Measurements from ENCODE around the gene CCDC93. TPM values are rescaled to one million over a fixed set of nuclear protein-coding genes. Genes with fewer than 3 reads are reported as not detected.

The CCDC93 gene
- polyA plus RNA-seq, 1 donor from 2014 or later = 98.4 TPM

DNA sequence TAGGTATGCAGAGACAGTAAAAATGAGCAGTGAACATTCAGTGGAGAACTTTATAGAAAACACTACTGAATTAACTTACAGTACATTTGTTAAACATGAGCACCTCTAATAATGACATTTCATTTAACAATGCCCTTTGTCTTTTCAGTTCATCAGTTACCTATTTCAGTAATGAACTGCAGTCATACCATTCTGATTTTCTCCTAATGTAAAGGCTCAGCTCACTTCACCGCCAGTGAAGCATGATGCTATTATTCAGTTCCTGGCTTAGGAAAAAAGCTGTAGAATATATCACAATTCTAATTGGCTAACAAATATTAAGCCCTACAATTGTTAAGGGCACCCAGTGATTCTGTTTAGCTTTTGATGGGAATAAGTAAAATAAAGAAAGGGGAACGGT is 37.1 kb upstream of the CCDC93 start:
- Histone ChIP-seq H3K4me2 (ENCODE audit: low read length) (no peak overlapping the region), H3K36me3 (ENCODE audit: insufficient read depth, low read length) (no peaks in the 10 kb centered on the region), H4K20me1 (ENCODE audit: insufficient read depth) (no peaks in the 10 kb centered on the region), H3K9ac (ENCODE audit: low read length) (peak overlapping the region; percentile 46), H3K9me2 (ENCODE audit: insufficient read depth, low read length) (no peaks in the 10 kb centered on the region), H3K79me2 (replicated peaks; ENCODE audit: insufficient read depth, low read length) (no peaks in the 10 kb centered on the region), H3F3A (ENCODE audit: insufficient read depth, low read length, poor library complexity, severe bottlenecking) (no peaks in the 10 kb centered on the region), H3K4me3 (ENCODE audit: low read length) (peak overlapping the region; percentile 45), H2AFZ (ENCODE audit: low read depth, low read length) (no peak overlapping the region), H3K9me3 (ENCODE audit: low read length) (no peaks in the 10 kb centered on the region), H3K27ac (ENCODE audit: low read length) (peak overlapping the region; percentile 82), H3K27me3 (ENCODE audit: insufficient read depth, low read depth, low read length) (no peaks in the 10 kb centered on the region)
- TF ChIP-seq, protein P1, sequence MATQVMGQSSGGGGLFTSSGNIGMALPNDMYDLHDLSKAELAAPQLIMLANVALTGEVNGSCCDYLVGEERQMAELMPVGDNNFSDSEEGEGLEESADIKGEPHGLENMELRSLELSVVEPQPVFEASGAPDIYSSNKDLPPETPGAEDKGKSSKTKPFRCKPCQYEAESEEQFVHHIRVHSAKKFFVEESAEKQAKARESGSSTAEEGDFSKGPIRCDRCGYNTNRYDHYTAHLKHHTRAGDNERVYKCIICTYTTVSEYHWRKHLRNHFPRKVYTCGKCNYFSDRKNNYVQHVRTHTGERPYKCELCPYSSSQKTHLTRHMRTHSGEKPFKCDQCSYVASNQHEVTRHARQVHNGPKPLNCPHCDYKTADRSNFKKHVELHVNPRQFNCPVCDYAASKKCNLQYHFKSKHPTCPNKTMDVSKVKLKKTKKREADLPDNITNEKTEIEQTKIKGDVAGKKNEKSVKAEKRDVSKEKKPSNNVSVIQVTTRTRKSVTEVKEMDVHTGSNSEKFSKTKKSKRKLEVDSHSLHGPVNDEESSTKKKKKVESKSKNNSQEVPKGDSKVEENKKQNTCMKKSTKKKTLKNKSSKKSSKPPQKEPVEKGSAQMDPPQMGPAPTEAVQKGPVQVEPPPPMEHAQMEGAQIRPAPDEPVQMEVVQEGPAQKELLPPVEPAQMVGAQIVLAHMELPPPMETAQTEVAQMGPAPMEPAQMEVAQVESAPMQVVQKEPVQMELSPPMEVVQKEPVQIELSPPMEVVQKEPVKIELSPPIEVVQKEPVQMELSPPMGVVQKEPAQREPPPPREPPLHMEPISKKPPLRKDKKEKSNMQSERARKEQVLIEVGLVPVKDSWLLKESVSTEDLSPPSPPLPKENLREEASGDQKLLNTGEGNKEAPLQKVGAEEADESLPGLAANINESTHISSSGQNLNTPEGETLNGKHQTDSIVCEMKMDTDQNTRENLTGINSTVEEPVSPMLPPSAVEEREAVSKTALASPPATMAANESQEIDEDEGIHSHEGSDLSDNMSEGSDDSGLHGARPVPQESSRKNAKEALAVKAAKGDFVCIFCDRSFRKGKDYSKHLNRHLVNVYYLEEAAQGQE (IDR thresholded peaks at IDR 0.05; ENCODE audit: borderline replicate concordance) = no peak
- TF ChIP-seq, protein P2, sequence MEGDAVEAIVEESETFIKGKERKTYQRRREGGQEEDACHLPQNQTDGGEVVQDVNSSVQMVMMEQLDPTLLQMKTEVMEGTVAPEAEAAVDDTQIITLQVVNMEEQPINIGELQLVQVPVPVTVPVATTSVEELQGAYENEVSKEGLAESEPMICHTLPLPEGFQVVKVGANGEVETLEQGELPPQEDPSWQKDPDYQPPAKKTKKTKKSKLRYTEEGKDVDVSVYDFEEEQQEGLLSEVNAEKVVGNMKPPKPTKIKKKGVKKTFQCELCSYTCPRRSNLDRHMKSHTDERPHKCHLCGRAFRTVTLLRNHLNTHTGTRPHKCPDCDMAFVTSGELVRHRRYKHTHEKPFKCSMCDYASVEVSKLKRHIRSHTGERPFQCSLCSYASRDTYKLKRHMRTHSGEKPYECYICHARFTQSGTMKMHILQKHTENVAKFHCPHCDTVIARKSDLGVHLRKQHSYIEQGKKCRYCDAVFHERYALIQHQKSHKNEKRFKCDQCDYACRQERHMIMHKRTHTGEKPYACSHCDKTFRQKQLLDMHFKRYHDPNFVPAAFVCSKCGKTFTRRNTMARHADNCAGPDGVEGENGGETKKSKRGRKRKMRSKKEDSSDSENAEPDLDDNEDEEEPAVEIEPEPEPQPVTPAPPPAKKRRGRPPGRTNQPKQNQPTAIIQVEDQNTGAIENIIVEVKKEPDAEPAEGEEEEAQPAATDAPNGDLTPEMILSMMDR (IDR thresholded peaks at IDR 0.05; ENCODE audit: poor library complexity, severe bottlenecking) = no peak
- TF ChIP-seq EP300 (conservative IDR thresholded peaks at IDR 0.05; ENCODE audit: poor library complexity, severe bottlenecking) = no peak
- no peak for TF ChIP-seq EZH2 (IDR thresholded peaks at IDR 0.05; ENCODE audit: borderline replicate concordance, insufficient read depth, low read length, poor library complexity, severe bottlenecking)
- no peak for TF ChIP-seq POLR2AphosphoS5 (IDR thresholded peaks at IDR 0.05)
- no peak for TF ChIP-seq SMC3 (conservative IDR thresholded peaks at IDR 0.05; ENCODE audit: poor library complexity)
- no peak for TF ChIP-seq RAD21 (conservative IDR thresholded peaks at IDR 0.05)
- TF ChIP-seq TAF1 (IDR thresholded peaks at IDR 0.05; ENCODE audit: low read depth) = no peak
- TF ChIP-seq MXI1 (conservative IDR thresholded peaks at IDR 0.05; ENCODE audit: poor library complexity, severe bottlenecking) = no peak

DNA sequence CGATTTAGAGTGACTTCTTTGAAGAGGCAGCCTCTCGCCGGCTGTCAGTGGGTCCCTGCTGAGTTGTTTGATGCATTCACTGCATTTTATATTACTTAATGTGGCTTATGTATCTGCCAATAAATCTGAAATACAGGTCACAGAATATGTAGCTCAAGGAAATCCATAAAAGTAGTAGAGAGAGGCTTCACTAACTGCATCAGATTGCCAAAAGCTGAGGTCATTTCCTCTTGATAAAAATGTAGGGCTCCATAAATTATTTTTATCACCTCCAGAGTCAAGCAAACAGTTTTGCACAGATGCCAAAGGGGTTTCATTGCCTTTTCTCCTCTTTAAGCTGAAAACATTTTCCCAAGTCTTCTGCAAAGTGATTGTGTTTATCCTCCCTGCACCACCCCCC is 36.5 kb upstream of the CCDC93 start:
- peak overlapping the region; percentile 82 for H3K27ac ChIP-seq (ENCODE audit: low read length)
- peak overlapping the region; percentile 6 for H3K4me3 ChIP-seq (ENCODE audit: low read length)
- no peaks in the 10 kb centered on the region for H3K9me3 ChIP-seq (ENCODE audit: low read length)
- no peak overlapping the region for H3K4me2 ChIP-seq (ENCODE audit: low read length)
- H3K27me3 ChIP-seq (ENCODE audit: insufficient read depth, low read depth, low read length) = no peaks in the 10 kb centered on the region
- H3F3A ChIP-seq (ENCODE audit: insufficient read depth, low read length, poor library complexity, severe bottlenecking) = no peaks in the 10 kb centered on the region
- H3K36me3 ChIP-seq (ENCODE audit: insufficient read depth, low read length) = no peaks in the 10 kb centered on the region
- H3K9ac ChIP-seq (ENCODE audit: low read length) = peak overlapping the region; percentile 3
- no peaks in the 10 kb centered on the region for H3K79me2 ChIP-seq (replicated peaks; ENCODE audit: insufficient read depth, low read length)
- no peaks in the 10 kb centered on the region for H3K9me2 ChIP-seq (ENCODE audit: insufficient read depth, low read length)
- H4K20me1 ChIP-seq (ENCODE audit: insufficient read depth) = no peaks in the 10 kb centered on the region
- TF ChIP-seq RAD21 (conservative IDR thresholded peaks at IDR 0.05) = no peak
- TF ChIP-seq, protein P1 (IDR thresholded peaks at IDR 0.05; ENCODE audit: borderline replicate concordance) = no peak
- TF ChIP-seq EZH2 (IDR thresholded peaks at IDR 0.05; ENCODE audit: borderline replicate concordance, insufficient read depth, low read length, poor library complexity, severe bottlenecking) = no peak
- no peak for TF ChIP-seq TAF1 (IDR thresholded peaks at IDR 0.05; ENCODE audit: low read depth)
- TF ChIP-seq MXI1 (conservative IDR thresholded peaks at IDR 0.05; ENCODE audit: poor library complexity, severe bottlenecking) = no peak
- no peak for TF ChIP-seq POLR2AphosphoS5 (IDR thresholded peaks at IDR 0.05)
- TF ChIP-seq EP300 (conservative IDR thresholded peaks at IDR 0.05; ENCODE audit: poor library complexity, severe bottlenecking) = no peak
- no peak for TF ChIP-seq SMC3 (conservative IDR thresholded peaks at IDR 0.05; ENCODE audit: poor library complexity)
- TF ChIP-seq, protein P2 (IDR thresholded peaks at IDR 0.05; ENCODE audit: poor library complexity, severe bottlenecking) = no peak
- H2AFZ ChIP-seq (ENCODE audit: low read depth, low read length) = no peak overlapping the region

All from neural cell (in vitro differentiated cells).